Activated naive CD4-positive, alpha-beta T cell treated with Interleukin-2 at 50 U/mL for 16 hours (primary cell): ENCODE measurements around the gene ZEB2.

ENCODE experiments used
- DNase-seq: peaks from one replicate; pipeline ENCODE4 v3.0.0-alpha.2; 2020

ZEB2 gene

GRCh38 chr2:144526831-144527230, 6.9 kb upstream of the ZEB2 start:
- DNase-seq = no peak

- no peak for DNase-seq
Observed at GRCh38 chr2:144524118-144525009, 4.4 kb upstream of the ZEB2 start.

DNA sequence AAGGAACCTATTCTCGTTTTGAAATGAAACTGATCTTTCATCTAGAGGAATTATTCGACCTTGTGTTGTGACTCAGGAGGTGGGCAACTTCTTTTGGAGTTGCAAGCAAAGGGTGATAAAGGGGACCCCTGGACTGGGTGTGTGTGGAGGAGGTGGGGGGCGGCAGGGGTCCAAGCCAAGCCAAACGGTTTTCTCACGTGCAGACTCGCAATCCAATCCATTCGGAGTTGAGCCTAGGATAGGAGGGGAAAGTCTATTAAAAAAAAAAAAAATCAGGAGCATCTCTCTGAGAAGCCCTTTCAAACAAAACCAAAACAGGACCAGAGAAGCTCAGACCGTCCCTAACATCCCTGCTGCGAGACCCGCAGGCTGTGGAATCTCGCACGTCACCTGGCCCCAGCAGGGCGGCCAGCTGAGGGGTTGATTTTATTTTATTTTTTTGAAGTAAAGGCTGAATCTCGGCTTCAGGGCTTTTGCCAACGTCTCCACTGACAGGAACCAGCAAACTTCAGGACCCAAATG, 3.7 kb upstream of the ZEB2 start:
- DNase-seq = no peak

- no peak for DNase-seq
Observed at GRCh38 chr2:144522897-144523595, 3.1 kb upstream of the ZEB2 start.

DNA sequence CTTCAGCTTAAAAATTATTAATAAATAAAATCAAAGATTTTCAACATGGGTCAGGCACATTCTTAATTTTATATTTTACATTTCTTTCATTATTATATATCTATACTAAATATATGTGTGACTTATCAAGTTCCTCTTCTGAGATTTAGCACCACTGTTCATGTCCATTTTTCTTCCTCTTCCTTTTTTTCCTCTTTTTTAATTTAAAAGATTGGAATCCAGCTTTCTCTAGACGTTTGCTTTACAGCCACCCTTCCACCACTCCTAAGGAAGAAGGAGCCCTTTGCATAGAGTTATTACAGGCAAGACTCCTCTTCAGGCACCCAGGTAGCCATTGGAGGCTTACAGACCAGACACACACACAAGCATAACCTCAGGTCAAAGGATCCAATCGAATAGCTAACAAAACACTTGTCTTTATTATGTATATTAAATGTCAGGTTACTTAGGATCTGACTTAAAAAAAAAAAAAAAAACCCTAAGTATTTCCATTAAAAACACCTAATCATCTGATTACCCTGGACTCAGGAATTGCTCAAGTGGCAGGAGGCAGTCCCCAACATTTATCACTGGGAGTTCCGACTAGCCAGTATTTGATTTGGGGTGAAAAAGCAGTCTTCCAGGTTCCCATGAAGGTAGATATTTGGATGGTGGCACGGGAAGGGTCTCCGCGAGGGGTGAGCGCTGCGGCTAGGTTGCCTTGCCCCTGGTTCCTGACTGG, 2.4 kb upstream of the ZEB2 start:
- no peak for DNase-seq

DNA sequence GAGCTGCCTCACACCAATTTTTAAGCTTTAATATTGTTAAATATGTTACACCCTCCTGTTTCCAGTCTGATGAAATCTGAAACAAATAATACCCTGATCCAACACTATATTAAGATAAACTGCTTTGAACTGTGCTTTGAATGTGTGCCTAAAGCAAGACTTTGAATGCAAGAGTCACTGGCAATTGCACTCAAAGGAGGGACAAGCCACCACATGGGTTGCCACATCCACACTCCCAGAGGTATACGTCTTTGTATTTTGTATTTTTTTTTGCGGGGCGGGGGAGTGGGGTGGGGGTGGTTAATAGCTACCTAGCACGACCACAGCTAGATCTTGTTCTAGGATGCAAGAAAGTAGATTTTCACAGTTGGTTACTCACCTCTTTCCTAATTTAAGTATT, 1.8 kb upstream of the ZEB2 start:
- no peak for DNase-seq

GRCh38 chr2:144520756-144521487, 1.0 kb upstream of the ZEB2 start:
- no peak for DNase-seq

DNA sequence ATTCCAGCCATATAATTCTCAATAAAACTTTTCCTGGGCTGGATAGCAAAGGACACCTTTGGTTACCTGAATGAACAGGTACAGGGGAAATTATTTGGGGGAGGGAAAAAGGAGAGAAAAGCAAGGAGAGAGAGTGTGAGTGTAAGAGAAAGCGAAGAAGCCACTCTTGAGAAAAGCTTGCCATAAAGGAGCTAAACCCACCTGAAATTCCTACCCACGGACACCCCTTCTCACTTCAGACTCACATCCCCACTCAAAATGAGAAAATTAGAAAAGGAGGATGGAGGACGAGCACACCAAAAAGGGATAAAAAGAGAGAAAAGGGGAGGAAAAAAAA, 354 bp downstream of the ZEB2 start:
- no peak for DNase-seq

DNA sequence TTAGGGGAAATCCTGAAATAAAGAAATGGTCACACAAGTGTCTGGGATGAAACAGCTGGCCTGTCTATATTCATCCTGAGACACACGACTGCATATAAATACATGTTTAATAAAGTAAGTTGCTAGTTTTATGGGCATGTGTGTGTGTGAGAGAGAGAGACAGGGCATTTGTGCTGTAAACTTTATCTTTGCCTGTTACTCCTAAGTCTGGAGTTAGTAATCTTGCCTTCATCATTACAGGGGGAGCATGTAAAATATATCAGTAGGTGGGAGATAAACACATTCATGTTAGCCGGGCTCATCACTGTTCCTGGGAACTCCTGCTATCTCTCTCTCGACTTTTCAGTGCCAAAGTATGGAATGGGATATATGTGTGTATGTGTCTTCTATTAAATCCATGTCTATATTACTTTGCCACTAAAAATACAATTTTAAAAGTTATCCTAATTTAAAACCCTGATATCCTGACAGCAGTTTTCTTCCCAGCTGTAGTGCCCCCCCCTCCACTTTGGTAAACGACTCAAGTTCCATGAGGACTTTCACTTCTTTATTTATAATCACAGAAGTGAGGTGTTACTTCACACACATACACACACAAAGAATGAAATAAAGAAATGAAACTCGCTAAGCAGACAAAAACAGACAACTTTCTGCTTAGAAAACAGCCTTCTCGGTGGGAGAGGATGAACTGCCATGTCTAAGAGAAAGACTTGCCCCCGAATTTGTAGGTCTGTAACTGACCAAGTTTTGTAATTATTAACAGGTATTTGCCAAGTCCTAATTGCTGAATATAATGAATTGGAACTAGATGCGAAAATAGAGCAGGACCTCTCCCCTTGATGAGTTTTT, 947 bp downstream of the ZEB2 start:
- DNase-seq = no peak

GRCh38 chr2:144517866-144518747, 1.8 kb downstream of the ZEB2 start:
- DNase-seq = no peak

DNA sequence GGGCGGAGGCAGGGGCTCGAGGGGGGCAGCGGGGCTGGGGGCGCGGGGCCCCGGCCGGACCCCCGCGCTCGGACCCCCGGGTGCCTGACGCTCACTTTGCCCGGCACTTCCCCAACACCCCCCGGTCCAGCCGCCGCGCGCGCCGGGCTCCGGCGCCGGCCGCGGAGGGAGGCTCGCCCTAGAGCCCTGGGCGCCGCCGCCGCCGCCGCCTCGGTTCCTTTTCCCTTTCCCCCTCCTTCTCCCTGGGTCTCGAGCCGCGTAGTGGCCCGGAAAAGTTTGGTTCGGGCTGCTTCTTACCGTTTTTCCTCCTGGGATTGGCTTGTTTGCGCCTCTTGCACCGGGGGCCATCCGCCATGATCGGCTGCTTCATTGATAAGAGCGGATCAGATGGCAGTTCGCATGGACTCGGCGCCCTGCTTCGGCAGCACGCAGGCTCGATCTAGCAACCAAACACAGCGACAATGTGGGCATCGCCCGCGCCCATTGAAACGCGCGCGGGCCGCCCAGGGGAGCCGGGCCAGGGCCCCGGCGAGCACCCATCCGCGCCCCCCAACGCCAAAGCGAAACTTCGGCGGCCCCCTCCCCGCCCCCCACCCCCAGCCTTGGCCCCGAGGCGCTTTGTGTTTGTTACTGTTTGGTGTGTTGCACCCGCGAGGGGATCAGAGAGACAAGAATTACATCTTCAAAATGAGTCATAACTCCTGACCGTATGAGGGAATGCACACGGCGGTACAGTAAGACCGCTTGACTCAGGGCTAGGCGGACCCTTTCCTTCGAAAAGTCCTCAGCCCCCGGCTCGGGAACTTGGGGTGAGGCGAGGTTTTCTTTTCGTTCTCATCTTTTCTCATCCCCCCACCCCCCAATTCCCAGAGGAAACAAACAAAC, 2.7 kb downstream of the ZEB2 start:
- peak; percentile 64 for DNase-seq

DNA sequence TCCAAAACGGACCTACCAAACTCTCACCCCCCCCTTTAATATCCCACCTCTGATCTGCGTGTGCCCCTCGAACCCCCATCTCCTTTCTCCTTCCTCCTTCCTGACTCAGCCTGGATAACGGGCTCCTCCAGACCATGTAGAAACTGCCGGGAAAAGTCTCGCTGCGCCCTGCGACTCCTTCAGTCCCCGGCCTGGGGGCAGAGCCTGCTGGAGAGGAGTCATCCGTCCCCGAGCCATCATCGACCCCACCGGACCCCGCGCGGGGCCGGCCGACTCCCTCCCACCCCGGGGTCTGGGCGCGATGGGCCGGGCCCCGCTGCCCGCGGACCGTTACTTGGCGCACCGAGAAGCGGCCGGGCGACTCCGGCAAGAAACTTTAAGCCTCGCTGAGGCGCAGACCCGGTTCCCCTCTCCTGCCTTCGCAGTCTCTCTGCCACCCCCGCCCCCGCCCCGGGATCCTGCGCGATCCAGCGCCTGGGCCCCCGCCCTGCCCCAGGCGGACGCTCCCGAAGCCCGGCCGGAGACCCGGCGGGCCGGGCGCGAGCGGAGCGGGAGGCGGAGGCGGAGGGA, 3.4 kb downstream of the ZEB2 start:
- DNase-seq = peak; percentile 19

DNA sequence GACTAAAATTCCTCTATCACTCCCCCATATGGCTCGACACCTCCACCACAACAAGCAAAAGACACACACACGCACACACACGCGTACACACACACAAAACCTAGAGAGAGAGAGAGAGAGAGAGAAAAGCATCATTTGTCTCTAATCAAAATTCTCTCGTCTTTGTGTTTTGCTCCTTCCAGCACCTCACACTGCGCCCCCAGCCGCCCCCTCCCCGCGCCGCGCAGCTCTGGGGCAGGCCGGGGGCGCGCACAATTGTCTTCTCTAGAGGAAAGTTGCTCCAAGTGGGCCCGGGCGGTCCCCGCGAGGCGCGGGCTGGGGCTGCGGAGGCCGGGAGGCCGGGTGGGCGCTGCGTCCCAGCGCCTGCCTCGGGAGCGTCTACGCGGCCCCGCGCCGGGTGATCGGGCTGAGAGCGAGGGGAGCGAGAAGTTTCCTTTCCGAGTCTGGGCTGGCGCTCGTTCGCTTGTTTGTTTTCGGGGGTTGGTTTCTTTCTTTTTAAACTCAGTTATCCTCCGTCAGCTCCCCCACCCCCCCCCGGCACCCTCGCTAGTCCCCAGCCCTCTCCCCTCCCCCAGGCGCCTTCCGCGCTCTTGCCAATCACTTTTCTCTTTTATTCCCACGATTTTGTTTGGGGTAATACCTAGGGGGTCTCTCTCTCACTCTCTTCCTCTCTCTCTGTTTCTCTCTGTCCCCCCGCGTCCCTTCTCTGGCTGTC, 4.1 kb downstream of the ZEB2 start:
- peak; percentile 47 for DNase-seq

DNA sequence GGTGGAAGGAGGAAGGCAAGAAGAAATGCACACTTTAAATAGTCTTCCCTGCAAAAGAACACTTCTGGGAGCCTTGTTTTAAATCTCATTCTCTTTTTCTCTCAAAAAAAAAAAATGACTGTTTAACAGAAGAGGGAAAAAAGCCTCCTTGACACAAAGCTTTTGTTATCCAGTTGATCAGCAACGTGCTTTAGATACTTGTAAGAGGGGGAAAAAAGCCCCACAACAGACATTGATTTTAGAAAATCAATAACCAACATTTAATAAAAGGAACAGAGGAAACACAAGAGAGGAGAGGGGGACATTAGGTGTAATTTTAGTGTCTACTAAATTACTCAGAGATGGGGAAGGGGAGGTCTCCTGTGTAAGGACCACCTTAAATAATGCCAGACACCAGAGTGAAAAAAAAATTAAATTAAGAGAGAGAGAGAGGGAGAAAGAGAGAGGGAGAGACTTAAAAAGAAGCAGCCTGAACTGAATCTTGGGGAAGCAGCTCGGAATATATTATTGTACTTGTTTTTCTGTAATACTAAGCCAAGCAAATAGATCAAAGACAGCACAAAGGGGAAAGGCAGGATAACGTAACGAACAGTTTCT, 4.7 kb downstream of the ZEB2 start:
- no peak for DNase-seq

DNA sequence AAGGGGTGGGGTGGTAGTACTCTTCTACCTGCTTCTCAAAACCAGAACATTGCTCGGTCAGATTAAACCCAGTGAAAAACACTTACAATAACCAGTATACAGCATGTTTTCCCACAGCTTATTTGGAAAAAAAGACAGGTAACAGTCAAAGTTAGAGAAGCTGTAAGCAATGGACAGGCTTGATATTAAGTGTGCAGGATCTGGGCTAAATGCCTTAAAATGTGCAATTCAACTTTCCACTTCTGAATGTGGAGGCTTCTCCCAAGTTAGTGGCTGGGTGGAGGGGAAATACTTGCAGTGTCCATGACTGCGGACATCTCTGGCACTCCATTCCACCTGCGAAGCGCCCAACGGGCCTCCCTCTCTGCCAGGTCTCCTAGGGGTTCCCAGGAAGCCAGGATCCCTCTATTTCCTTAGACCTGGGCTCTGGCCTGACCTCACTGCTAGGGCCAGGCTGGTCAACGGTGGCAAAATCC, 5.3 kb downstream of the ZEB2 start:
- no peak for DNase-seq

DNA sequence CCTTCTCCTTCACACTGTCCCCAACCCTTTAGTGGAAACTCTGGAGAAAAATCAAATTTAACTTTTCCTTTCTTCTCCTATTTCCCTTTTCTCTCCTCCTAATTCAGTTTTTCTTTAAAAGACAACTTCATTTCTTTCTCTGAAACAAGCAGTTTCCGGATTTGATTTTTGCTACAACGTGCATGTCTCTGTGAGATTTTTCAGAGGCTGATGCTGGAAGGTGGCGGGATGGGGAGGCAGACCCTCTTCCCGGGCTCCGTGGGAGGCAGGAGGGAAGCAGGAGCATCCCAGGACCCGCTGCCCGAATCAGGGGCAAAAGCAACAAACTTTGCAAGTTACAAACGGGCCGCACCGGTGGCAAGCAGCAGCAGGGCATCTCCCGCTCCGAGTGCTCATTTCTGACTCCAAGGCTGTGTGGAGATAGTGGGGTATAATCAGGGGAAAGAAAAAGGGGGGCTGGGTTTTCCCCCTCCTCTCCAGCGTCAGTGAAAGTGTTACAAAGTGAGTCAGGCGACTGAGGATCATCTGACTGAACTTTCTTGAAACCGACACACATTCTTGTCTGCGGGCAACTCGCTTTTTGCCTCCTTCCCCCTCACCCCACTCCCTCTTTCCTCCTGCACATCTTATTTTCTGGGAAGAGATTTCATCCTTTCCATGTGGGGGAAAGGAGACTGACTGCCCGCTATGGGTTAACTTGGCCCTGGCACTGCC, 6.4 kb downstream of the ZEB2 start:
- DNase-seq = no peak

DNA sequence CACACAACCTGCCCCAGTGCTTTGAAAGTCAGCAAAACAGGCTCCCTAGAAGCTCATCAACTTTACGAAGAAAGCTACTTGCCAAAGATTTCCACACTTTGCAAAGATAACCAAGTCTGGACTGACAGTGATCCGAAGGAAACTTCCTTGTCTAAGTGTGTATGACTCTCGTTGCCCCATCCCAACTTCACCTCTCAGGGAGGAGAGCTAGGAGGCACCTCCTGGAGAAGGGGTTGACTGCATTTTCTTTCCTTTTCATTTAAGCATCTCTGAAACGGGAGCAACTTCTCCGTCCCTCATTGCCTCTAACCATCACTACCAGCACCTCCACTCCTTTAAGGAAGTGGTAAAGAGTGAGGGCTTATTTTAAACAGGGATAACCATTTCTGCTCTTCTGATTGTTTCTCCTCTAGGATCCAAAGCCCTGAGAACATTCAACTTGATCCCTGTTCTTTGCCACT, 7.0 kb downstream of the ZEB2 start:
- no peak for DNase-seq
